GM10248 (cell line): Measurements from ENCODE around the gene ARHGEF10L.

Experiments
- CTCF ChIA-PET: fragments of 300-600 bp; sonication (Branson Sonifier 250); formaldehyde crosslinking; extraction: SDS; loops from one replicate; lab custom pipeline; 2021; ENCODE audit warnings: antibody characterized with exemption; lab: Yijun Ruan, JAX
- POLR2A ChIA-PET: fragments of 350-650 bp; sonication (Branson Sonifier 250); formaldehyde crosslinking; extraction: SDS; loops from one replicate; lab custom pipeline; 2020; ENCODE audit warnings: antibody characterized with exemption; lab: Yijun Ruan, JAX
- DNase-seq: peaks from one replicate; pipeline ENCODE4 v3.0.0; 2012; ENCODE audit errors: extremely low spot score
- CTCF ChIP-seq: IDR thresholded peaks from 2 replicates; pipeline ENCODE4 v1.5.1; 2012; ENCODE audit warnings: mild to moderate bottlenecking, low read depth; ENCODE audit errors: extremely low read depth, missing control alignments, control extremely low read depth

The ARHGEF10L gene

GRCh38 chr1:17558954-17559614 is 19.6 kb downstream of the ARHGEF10L start:
- POLR2A ChIA-PET: no interaction called here
- TF ChIP-seq CTCF: no peak
- DNase-seq: no peak
- CTCF ChIA-PET: interaction anchor here (1.2 to 1.4 kb wide), 3 partner anchors 48 to 57 kb away, joined by 3 to 4 read pairs (median 3); no protein-coding TSS in a partner anchor

GRCh38 chr1:17559615-17560419 is 20.3 kb downstream of the ARHGEF10L start:
- TF ChIP-seq CTCF: no peak
- CTCF ChIA-PET: interaction anchor here (1.2 to 1.4 kb wide), 2 partner anchors 47 to 58 kb away, joined by 3 to 4 read pairs; no protein-coding TSS in a partner anchor
- POLR2A ChIA-PET: no interaction called here
- DNase-seq: no peak

- TF ChIP-seq CTCF: no peak
- DNase-seq: no peak
- ChIA-PET CTCF (interaction anchor here (1.2 to 1.6 kb wide), 2 partner anchors 12 to 46 kb away, joined by 3 to 5 read pairs; no protein-coding TSS in a partner anchor), POLR2A (no interaction called here)
Observed at GRCh38 chr1:17561247-17561548, 21.7 kb downstream of the ARHGEF10L start.

GRCh38 chr1:17561561-17561985 is 22.1 kb downstream of the ARHGEF10L start:
- POLR2A ChIA-PET: no interaction called here
- no peak for DNase-seq
- CTCF ChIA-PET: interaction anchor here (1.2 to 1.6 kb wide), 3 partner anchors 11 to 45 kb away, joined by 3 to 5 read pairs (median 4); no protein-coding TSS in a partner anchor
- no peak for TF ChIP-seq CTCF

GRCh38 chr1:17562375-17562774 is 22.9 kb downstream of the ARHGEF10L start:
- ChIA-PET POLR2A (no interaction called here), CTCF (interaction anchor here (1.4 kb wide), 1 partner anchor 12 kb away, joined by 4 read pairs; no protein-coding TSS in a partner anchor)

More at GRCh38 chr1:17562375-17562774, 22.9 kb downstream of the ARHGEF10L start:
- no peak for DNase-seq
- TF ChIP-seq CTCF: no peak
